Fibroblast of the aortic adventitia (primary cell): ENCODE results near the gene CBLB. TPM values are rescaled to one million over a fixed set of nuclear protein-coding genes. Genes with fewer than 3 reads are reported as not detected.
"Not testable (repeated sequence)": the region's sequence is repeated elsewhere in the genome, so short reads cannot be mapped to it uniquely, and the experiment has no call there.

Experiments used
- DNase-seq: peaks from one replicate; pipeline ENCODE4 v3.0.0-alpha.2; 2010; ENCODE audit warnings: low read depth
- H3K4me3 ChIP-seq: 2 replicates; pipeline ENCODE4 v1.5.1; 2011; ENCODE audit warnings: low read depth, mild to moderate bottlenecking, control low read depth, low read length, moderate library complexity
- CTCF ChIP-seq: IDR thresholded peaks from 2 replicates; pipeline ENCODE4 v1.5.1; 2011; ENCODE audit warnings: mild to moderate bottlenecking, low read length, control low read depth, inconsistent platforms; ENCODE audit not compliant: insufficient read depth
- total RNA-seq: library from RNA; depleted of rRNA; stranded (reverse); fragments of >200 nt; gene quantifications from 2 replicates; pipeline ENCODE4 v1.2.3, GENCODE V29; 2012; ENCODE audit warnings: low replicate concordance

CBLB gene
- total RNA-seq, 1 donor: 63.9 TPM

DNA sequence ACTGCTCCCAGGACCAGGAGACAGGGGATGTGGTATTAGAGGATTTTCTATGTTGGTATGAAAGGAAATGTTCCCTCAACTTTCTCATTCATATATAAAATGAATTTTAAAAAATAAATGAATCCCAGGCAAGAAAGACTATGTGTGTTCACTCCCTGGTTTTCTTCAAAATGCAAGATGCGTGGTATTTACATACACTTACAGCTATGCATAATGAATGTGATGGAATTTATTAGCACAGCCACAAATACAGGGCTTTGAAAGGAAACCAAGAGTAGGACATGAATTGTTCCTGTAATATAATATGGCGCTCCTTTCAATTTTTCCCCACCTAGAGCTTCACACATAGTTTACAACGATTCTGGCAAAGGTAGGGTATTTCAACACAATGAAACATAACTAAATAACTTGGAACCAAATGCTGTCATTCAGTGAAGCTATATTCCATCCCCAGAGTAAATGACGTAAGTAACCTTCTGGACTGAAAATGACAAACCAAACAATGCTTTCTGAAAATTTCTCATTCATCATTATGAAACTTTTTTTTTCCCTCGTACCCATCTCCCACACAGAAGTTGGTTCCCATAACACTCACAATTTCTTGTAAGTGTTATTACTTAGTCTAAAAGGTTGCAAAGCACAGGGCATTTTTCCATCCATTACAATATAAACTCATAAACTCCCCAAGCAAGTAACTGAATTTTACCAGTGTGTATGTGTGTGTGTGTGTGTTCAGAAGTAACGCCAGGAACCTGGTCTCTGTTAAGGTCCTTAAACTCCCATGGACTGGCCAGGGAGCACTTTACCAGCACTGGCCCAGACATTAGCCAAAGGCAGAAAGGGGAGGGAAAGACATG, 41.8 kb downstream of the CBLB start:
- no peak for TF ChIP-seq CTCF
- H3K4me3 ChIP-seq: no peak overlapping the region
- DNase-seq: peak; percentile 80

- H3K4me3 ChIP-seq: no peak overlapping the region
- no peak for TF ChIP-seq CTCF
- no peak for DNase-seq
Measured at GRCh38 chr3:105824129-105824528, 44.7 kb downstream of the CBLB start.

DNA sequence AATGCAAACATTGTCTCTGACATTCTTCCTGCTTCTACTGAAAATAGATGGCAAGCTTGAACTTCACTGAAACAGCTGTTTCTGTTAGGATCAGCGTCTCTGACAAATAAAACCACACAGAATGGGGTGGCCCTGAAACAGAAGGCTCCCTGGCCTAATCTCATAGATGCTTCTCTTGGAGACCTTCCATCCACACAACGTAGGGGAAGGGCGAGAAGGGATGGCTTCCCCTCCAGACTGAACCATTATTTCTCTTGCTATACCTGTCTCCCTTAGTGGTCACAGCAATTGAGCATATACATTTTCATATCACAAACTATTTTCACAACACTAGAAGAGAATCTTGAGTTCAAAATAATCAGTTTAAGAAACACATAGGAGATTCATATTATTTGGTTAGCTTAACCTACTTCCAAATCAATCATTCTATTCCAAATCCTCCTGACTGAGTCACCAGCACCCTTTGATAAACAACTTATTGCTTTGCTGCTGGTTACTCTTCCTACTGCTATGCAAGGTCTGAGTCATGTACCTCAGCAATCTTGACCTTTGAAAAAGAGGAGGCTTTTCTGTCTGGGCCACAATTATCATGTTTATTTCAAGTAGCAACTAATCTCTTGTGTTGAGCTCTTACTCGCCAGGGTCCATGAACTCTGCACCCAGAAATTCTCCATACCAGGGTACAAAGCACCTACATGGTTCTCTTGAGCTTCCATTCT, 45.5 kb downstream of the CBLB start:
- TF ChIP-seq CTCF: no peak
- no peak overlapping the region for H3K4me3 ChIP-seq

GRCh38 chr3:105822171-105823123, 46.4 kb downstream of the CBLB start:
- no peak for TF ChIP-seq CTCF
- DNase-seq: no peak
- no peak overlapping the region for H3K4me3 ChIP-seq

More for the DNA sequence above, 45.5 kb downstream of the CBLB start:
- peak; percentile 89 for DNase-seq

- no peak for TF ChIP-seq CTCF
- no peak for DNase-seq
- H3K4me3 ChIP-seq: no peak overlapping the region
Measured at GRCh38 chr3:105821433-105821832, 47.4 kb downstream of the CBLB start.

DNA sequence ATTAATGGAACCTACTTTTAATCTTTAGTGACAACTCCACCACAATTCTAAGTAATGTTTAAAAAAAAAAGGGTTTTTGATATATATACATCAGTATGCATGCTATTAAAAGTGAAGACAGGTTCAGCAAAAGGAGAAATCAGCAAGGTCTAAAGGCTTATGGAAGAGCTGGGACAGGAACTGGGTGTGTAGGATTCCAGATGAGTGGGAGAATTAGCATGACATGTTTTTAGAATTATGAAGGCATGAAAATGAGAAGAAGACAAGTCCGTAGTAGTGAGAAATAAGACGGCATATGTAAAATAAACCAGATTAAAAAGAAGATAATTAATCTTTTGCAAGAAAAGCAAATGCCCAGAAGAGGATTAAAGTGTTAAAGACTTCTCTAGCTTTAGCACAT, 52.0 kb downstream of the CBLB start:
- TF ChIP-seq CTCF: no peak
- no peak for DNase-seq
- no peak overlapping the region for H3K4me3 ChIP-seq

DNA sequence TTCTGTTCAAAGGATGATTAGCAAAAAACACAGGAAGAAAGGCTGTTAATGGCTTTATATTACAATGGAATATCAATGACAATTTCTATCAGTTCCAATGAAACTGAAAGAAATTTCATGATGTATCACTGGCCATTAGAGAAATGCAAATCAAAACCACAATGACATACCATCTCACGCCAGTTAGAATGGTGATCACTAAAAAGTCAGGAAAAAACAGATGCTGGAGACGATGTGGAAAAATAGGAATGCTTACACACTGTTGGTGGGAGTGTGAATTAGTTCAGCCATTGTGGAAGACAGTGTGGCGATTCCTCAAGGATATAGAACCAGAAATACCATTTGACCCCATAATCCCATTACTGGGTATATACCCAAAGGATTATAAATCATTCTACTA, 53.5 kb downstream of the CBLB start:
- not testable (repeated sequence) for H3K4me3 ChIP-seq, DNase-seq
